NCI-H1092 treated with DMSO at 0.1 percent for 48 hours (cell line): Measurements from ENCODE around the gene CDH20.
A peak's percentile ranks its signal among the peaks of the same experiment; 100 is the strongest.

Source experiments
- DNase-seq: peaks from one replicate; lab custom pipeline; 2025; lab: John Stamatoyannopoulos, UW

Gene CDH20

DNA sequence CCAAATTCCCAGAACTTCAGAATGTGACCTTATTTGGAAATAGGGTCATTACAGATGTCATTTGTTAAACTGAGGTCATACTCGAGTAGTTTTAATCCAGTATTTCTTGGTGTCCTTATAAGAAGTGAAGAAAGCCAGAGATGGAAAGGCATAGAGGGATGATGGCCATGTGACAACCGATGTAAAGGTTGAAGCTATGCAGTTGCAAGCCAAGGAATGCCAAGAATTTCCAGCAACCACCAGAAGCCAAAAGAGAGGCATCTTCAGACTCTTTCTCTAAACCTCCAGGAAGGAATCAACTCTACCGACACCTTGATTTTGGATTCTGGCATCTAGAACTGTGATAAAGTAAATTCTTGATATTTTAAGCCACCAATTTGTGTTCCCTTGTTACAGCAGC lies 242.2 kb downstream of the CDH20 start:
- no peak for DNase-seq

DNA sequence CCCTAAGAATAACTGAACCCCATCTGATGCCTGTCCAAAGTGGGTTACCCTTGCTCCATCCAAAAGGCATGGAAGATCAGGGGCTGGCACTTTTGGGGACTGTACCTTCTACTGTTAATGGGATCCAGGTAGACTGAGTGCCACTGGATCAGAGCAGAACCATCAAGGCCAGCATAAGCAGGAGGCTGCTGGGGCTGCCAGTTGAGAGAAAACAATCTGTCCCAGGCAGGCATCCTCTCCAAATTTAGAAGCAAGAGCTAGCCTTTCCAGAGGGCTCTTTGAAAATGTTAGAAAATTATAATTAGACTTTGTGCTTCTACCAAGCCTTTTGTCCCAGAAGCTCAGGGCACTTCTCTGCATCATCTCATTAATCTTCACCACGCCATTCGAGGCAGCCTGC lies 245.6 kb downstream of the CDH20 start:
- no peak for DNase-seq

DNA sequence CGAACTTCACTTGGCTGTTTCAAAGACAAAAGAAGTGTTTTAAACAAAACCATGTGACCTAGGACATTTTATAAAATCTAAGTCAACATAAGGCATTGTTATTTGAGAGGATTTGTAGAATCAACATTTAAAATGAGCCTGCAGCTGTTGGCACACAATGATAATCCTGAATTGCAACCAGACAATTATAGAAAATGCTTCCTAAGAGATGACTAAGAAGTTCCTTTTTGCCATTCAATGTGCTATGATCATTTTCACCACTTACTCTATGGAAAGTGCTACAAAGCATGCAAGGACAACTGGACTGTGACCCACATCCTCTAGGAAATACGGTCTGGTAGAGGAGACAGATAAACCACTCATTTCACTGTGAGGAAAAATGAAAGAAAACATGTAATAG lies 246.4 kb downstream of the CDH20 start:
- no peak for DNase-seq

- DNase-seq = no peak
Observed at GRCh38 chr18:61580046-61580445, 246.8 kb downstream of the CDH20 start.

- peak; percentile 82 for DNase-seq
Observed at GRCh38 chr18:61581578-61582201, 248.5 kb downstream of the CDH20 start.

- no peak for DNase-seq
Observed at GRCh38 chr18:61582202-61582710, 249.0 kb downstream of the CDH20 start.

DNA sequence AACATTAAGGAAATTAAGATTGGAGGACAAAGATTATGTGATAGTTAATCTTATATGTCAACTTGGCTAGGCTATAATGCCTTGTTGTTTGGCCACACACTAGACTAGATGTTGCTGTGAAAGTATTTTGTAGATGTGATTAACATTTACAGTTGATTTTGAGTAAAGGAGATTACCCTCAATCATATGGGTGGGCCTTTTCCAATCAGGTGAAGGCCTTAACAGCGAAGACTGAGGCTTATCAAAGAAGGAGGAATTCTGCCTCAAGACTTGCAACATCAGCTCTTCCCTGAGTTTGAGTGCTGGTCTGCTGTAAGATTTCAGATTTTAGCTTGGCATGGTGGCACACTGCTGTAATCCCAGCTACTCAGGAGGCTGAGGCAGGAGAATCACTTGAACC lies 250.3 kb downstream of the CDH20 start:
- DNase-seq = no peak

DNA sequence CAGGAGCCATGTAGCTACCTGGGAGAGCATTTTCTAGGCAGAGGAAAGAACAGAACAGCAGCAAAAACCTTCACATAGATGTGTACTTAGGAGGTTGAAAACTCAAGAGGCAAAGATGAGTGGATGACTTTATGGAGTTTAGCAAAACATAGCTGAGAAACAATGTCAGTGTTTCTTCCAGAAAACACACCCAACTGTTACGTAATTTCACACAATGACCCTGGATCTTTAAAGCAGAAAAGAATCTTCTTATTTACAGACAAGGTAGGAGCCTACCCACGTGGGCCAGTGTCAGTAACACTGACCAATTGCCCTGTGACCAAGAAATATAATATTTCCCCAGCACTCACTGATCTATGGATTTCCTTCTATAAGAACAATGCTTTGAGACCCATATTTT lies 254.6 kb downstream of the CDH20 start:
- DNase-seq = no peak

- DNase-seq = no peak
Observed at GRCh38 chr18:61589053-61589723, 256.0 kb downstream of the CDH20 start.

GRCh38 chr18:61589724-61590065 lies 256.5 kb downstream of the CDH20 start:
- DNase-seq = no peak

- no peak for DNase-seq
Observed at GRCh38 chr18:61591253-61591652, 258.0 kb downstream of the CDH20 start.

GRCh38 chr18:61595615-61596251 lies 262.5 kb downstream of the CDH20 start:
- no peak for DNase-seq

DNA sequence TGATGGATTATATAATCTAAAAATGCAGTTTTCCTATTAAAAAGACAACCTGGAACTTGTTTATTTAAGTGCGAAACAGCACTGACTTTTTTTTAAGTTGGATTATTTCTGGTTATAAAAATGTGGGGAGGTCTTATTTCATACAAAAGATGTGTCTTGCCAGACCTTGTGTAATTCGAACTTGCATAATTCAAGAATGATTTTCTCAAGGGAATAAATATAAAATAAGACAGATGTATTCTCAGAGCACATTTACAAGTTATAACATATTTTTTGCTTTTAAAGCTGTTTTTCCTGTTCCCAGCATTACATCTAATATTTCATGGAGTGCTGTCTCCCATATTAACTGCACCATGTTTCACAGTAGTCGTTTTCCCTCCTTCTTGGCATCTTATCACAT lies 263.1 kb downstream of the CDH20 start:
- no peak for DNase-seq

- no peak for DNase-seq
Observed at GRCh38 chr18:61597316-61597715, 264.1 kb downstream of the CDH20 start.

- no peak for DNase-seq
Observed at GRCh38 chr18:61600422-61600821, 267.2 kb downstream of the CDH20 start.

- DNase-seq = no peak
Observed at GRCh38 chr18:61602836-61603235, 269.6 kb downstream of the CDH20 start.
